KMS-11 (cell line): ENCODE results near the gene VPS37B.

Experiments used
- H2AFZ ChIP-seq: fragments of 200-600 bp; sonication (generic); 2 replicates; pipeline ENCODE4 v1.6.1; 2016; ENCODE audit warnings: antibody characterized with exemption, mixed run types, low read depth
- H3K27ac ChIP-seq: fragments of 200-600 bp; sonication (generic); 2 replicates; pipeline ENCODE4 v1.6.1; 2016; ENCODE audit warnings: mild to moderate bottlenecking, mixed run types
- H3K27me3 ChIP-seq: fragments of 200-600 bp; sonication (generic); 2 replicates; pipeline ENCODE4 v1.6.1; 2017; ENCODE audit warnings: mild to moderate bottlenecking, low read depth, mixed run types, moderate library complexity; ENCODE audit not compliant: insufficient read depth
- H3K36me3 ChIP-seq: fragments of 200-600 bp; sonication (generic); 2 replicates; pipeline ENCODE4 v1.6.1; 2017; ENCODE audit warnings: mild to moderate bottlenecking, mixed run types; ENCODE audit not compliant: insufficient read depth
- H3K4me1 ChIP-seq: fragments of 200-600 bp; sonication (generic); 2 replicates; pipeline ENCODE4 v1.6.1; 2016; ENCODE audit warnings: mild to moderate bottlenecking, low read depth, mixed run types; ENCODE audit not compliant: poor library complexity, severe bottlenecking
- H3K4me2 ChIP-seq: fragments of 200-600 bp; sonication (generic); 2 replicates; pipeline ENCODE4 v1.7.0; 2016; ENCODE audit warnings: mild to moderate bottlenecking, mixed run types
- H3K4me3 ChIP-seq: fragments of 200-600 bp; sonication (generic); IDR thresholded peaks from 2 replicates; pipeline ENCODE4 v1.6.1; 2017; ENCODE audit warnings: low read depth, low read length, mixed read lengths; ENCODE audit not compliant: insufficient read depth
- H3K79me2 ChIP-seq: fragments of 200-600 bp; sonication (generic); 2 replicates; pipeline ENCODE4 v1.6.1; 2016; ENCODE audit warnings: low read depth, mixed run types; ENCODE audit not compliant: insufficient read depth
- H3K9ac ChIP-seq: fragments of 200-600 bp; sonication (generic); 2 replicates; pipeline ENCODE4 v1.6.1; 2016; ENCODE audit warnings: mild to moderate bottlenecking, mixed run types
- H4K20me1 ChIP-seq: fragments of 200-600 bp; sonication (generic); 2 replicates; pipeline ENCODE4 v1.6.1; 2016; ENCODE audit warnings: mild to moderate bottlenecking, mixed run types; ENCODE audit not compliant: insufficient read depth
- CTCF ChIP-seq: fragments of 200-600 bp; sonication (generic); conservative IDR thresholded peaks from 2 replicates; pipeline ENCODE4 v1.6.1; 2017; ENCODE audit warnings: low read depth, mild to moderate bottlenecking, antibody characterized with exemption, low read length, moderate library complexity, mixed read lengths

The VPS37B gene

GRCh38 chr12:122939125-122939524 is 43.2 kb upstream of the VPS37B start:
- no peaks in the 10 kb centered on the region for H3K36me3 ChIP-seq
- H3K27me3 ChIP-seq, result no peaks in the 10 kb centered on the region
- TF ChIP-seq CTCF, result no peak
- H4K20me1 ChIP-seq, result no peaks in the 10 kb centered on the region
- H3K79me2 ChIP-seq, result no peaks in the 10 kb centered on the region
- H3K4me2 ChIP-seq, result no peak overlapping the region
- H3K9ac ChIP-seq, result no peak overlapping the region
- no peak overlapping the region for H3K4me3 ChIP-seq
- H2AFZ ChIP-seq, result no peak overlapping the region
- no peak overlapping the region for H3K27ac ChIP-seq
- peaks cover 67% of the 10 kb centered on the region for H3K4me1 ChIP-seq

GRCh38 chr12:122937622-122938091 is 41.7 kb upstream of the VPS37B start:
- Histone ChIP-seq H3K4me1 (peaks cover 67% of the 10 kb centered on the region), H4K20me1 (no peaks in the 10 kb centered on the region), H3K4me3 (no peak overlapping the region), H3K79me2 (no peaks in the 10 kb centered on the region), H3K9ac (peak overlapping the region; percentile 5; the same call in 1 of the 2 replicates), H3K27ac (peak overlapping the region; percentile 72), H3K27me3 (no peaks in the 10 kb centered on the region), H3K36me3 (no peaks in the 10 kb centered on the region), H2AFZ (peak overlapping the region; percentile 5; the same call in 1 of the 2 replicates), H3K4me2 (peak overlapping the region; percentile 37)
- no peak for TF ChIP-seq CTCF

GRCh38 chr12:122935318-122935717 is 39.4 kb upstream of the VPS37B start:
- Histone ChIP-seq H2AFZ (no peak overlapping the region), H3K9ac (no peak overlapping the region), H3K27me3 (no peaks in the 10 kb centered on the region), H3K4me3 (no peak overlapping the region), H3K79me2 (no peaks in the 10 kb centered on the region), H3K27ac (peak overlapping the region; percentile 14; the same call in 1 of the 2 replicates), H4K20me1 (no peaks in the 10 kb centered on the region), H3K36me3 (no peaks in the 10 kb centered on the region), H3K4me2 (peak overlapping the region; percentile 33; the same call in 1 of the 2 replicates), H3K4me1 (peaks cover 58% of the 10 kb centered on the region)
- TF ChIP-seq CTCF, result no peak

- peak overlapping the region; percentile 14; the same call in 1 of the 2 replicates for H3K27ac ChIP-seq
- no peak overlapping the region for H3K4me3 ChIP-seq
- H3K36me3 ChIP-seq, result no peaks in the 10 kb centered on the region
- H3K9ac ChIP-seq, result no peak overlapping the region
- H3K4me1 ChIP-seq, result peaks cover 58% of the 10 kb centered on the region
- H4K20me1 ChIP-seq, result no peaks in the 10 kb centered on the region
- H2AFZ ChIP-seq, result no peak overlapping the region
- no peak for TF ChIP-seq CTCF
- no peaks in the 10 kb centered on the region for H3K27me3 ChIP-seq
- H3K4me2 ChIP-seq, result no peak overlapping the region
- H3K79me2 ChIP-seq, result no peaks in the 10 kb centered on the region
Measured at GRCh38 chr12:122934722-122935121, 38.8 kb upstream of the VPS37B start.
